EL (cell line): ENCODE measurements around the gene GJB3.

Experiments
- DNase-seq: peaks from one replicate; pipeline ENCODE4 v3.0.0-alpha.2; 2016

The GJB3 gene

GRCh38 chr1:34827341-34827941, 46.4 kb downstream of the GJB3 start:
- DNase-seq, result no peak

GRCh38 chr1:34828611-34829010, 47.6 kb downstream of the GJB3 start:
- no peak for DNase-seq

DNA sequence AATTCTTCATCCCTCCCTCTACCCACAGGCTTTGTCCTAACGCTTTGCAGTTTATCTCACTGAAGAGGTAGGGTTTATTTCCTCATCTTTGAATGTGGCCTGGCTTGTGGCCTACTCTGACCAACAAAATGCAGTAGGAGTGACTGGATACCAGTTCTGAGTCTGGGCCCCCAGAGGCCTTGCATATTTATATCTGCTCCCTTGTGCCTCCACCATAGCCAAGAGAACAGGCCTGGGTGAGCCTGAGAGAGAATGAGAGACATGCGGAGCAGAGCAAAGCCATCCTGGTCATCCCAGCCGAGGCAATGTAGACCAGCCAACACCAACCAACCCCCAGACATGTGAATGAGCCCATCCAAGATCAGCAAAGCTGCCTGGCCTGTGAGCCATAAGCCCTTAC, 48.2 kb downstream of the GJB3 start:
- no peak for DNase-seq

DNA sequence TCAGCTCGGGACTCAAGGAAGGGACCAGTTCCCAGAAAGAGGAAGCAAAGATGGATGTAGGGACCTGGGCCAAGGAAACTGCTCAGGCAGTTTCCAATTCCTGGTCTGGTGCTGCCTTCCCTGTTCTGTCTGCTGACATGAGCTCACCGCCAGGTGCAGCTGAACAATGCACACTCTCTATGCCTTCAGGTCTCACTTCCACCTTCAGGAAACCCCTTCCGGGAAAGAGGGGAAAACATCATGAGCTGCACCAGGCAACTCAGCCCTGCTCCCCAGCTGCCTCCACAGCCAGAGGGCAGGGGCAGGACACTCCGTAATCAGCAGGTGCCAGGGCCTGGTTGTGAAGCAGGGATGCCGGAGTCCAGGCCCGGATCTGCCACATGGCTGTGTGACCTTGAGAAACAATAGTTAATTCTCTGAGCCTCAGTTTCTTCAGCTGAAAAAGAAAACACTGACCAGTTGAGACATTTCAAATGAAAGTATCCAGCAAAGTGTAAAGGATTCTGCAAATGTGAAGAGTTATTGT, 50.8 kb downstream of the GJB3 start:
- DNase-seq, result no peak

DNA sequence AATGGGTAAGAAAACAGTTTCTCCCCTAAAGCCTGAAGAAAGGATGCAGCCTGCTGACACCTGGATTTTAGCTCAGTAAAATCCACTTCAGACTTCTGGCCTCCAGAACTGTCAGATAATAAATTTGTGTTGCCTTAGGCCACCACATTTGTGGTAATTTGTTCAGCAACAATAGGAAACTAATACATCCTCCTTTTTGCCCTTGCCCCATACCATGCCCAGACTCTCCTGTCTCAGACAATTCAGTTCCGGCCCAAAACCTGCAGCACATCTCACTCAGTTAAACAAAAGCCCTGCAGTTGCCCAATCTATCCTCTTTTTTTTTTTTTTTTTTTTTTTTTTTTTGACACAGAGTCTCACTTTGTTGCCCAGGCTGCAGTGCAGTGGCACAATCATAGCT, 52.7 kb downstream of the GJB3 start:
- DNase-seq, result no peak
